A673 (cell line): ENCODE results near the gene PATE4.

Source experiments
- EZH2 ChIP-seq: fragments of 200-600 bp; sonication (generic); IDR thresholded peaks from 2 replicates; pipeline ENCODE4 v1.6.1; 2017; ENCODE audit warnings: borderline replicate concordance, low read depth, mild to moderate bottlenecking, mixed read lengths, antibody characterized with exemption, low read length; ENCODE audit not compliant: poor library complexity, severe bottlenecking
- TF ChIP-seq, protein P1 (sequence below): fragments of 300-800, 200-600 bp; sonication (generic); conservative IDR thresholded peaks from 2 replicates; pipeline ENCODE4 v1.5.1; 2017; ENCODE audit warnings: low read depth, mild to moderate bottlenecking, antibody characterized with exemption, low read length, moderate library complexity, mixed read lengths

DNA sequence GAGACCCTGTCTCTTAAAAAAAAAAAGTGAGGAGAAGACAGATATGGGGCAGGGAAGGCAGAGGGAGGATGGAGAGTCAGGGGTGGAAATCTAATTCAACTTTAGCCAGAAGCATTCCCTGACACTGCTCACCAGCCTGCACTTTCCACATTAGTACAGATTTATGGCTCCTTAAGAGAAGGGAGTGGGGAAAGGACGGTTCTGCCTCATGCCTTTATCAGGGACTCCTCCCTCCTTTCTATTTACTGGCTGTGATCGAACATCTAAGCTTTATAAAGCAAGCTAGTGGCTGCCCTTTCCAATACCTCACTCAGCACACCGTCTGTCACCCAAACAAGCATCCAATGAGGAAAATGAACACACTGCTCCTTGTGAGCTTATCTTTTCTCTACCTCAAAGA, at the start of gene PATE4:
- no peak for TF ChIP-seq EZH2
- TF ChIP-seq, protein P1, sequence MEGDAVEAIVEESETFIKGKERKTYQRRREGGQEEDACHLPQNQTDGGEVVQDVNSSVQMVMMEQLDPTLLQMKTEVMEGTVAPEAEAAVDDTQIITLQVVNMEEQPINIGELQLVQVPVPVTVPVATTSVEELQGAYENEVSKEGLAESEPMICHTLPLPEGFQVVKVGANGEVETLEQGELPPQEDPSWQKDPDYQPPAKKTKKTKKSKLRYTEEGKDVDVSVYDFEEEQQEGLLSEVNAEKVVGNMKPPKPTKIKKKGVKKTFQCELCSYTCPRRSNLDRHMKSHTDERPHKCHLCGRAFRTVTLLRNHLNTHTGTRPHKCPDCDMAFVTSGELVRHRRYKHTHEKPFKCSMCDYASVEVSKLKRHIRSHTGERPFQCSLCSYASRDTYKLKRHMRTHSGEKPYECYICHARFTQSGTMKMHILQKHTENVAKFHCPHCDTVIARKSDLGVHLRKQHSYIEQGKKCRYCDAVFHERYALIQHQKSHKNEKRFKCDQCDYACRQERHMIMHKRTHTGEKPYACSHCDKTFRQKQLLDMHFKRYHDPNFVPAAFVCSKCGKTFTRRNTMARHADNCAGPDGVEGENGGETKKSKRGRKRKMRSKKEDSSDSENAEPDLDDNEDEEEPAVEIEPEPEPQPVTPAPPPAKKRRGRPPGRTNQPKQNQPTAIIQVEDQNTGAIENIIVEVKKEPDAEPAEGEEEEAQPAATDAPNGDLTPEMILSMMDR = no peak
